NT2/D1 (cell line): Measurements from ENCODE around the gene KCNK4.

Source experiments
- DNase-seq: peaks from one replicate; pipeline ENCODE4 v3.0.0-alpha.2; 2011; ENCODE audit warnings: low read depth, low spot score
- H3K27me3 ChIP-seq: 2 replicates; pipeline ENCODE4 v1.6.0; 2011; ENCODE audit warnings: mild to moderate bottlenecking; ENCODE audit not compliant: insufficient read length, insufficient read depth
- H3K36me3 ChIP-seq: 2 replicates; pipeline ENCODE4 v1.6.1; 2011; ENCODE audit warnings: mild to moderate bottlenecking, low read length, mixed read lengths; ENCODE audit not compliant: insufficient read depth, insufficient read length
- H3K4me1 ChIP-seq: 2 replicates; pipeline ENCODE4 v1.5.1; 2011; ENCODE audit not compliant: insufficient read depth, insufficient read length
- H3K4me3 ChIP-seq: 2 replicates; pipeline ENCODE4 v1.5.1; 2011; ENCODE audit warnings: low read depth; ENCODE audit not compliant: insufficient read length
- H3K9ac ChIP-seq: 2 replicates; pipeline ENCODE4 v1.6.0; 2011; ENCODE audit warnings: low read depth; ENCODE audit not compliant: insufficient read length
- H3K9me3 ChIP-seq: 2 replicates; pipeline ENCODE4 v1.5.1; 2011; ENCODE audit warnings: mild to moderate bottlenecking, low read length; ENCODE audit not compliant: insufficient read depth
- SUZ12 ChIP-seq: IDR thresholded peaks from 2 replicates; pipeline ENCODE4 v1.6.1; 2011; ENCODE audit not compliant: insufficient read length, insufficient read depth; ENCODE audit errors: extremely low read depth
- YY1 ChIP-seq: IDR thresholded peaks from 2 replicates; pipeline ENCODE4 v1.6.1; 2011; ENCODE audit not compliant: insufficient read length, insufficient read depth
- ZNF274 ChIP-seq: IDR thresholded peaks from 2 replicates; pipeline ENCODE4 v1.6.1; 2011; ENCODE audit warnings: mild to moderate bottlenecking, low read depth, low read length

Gene KCNK4

DNA sequence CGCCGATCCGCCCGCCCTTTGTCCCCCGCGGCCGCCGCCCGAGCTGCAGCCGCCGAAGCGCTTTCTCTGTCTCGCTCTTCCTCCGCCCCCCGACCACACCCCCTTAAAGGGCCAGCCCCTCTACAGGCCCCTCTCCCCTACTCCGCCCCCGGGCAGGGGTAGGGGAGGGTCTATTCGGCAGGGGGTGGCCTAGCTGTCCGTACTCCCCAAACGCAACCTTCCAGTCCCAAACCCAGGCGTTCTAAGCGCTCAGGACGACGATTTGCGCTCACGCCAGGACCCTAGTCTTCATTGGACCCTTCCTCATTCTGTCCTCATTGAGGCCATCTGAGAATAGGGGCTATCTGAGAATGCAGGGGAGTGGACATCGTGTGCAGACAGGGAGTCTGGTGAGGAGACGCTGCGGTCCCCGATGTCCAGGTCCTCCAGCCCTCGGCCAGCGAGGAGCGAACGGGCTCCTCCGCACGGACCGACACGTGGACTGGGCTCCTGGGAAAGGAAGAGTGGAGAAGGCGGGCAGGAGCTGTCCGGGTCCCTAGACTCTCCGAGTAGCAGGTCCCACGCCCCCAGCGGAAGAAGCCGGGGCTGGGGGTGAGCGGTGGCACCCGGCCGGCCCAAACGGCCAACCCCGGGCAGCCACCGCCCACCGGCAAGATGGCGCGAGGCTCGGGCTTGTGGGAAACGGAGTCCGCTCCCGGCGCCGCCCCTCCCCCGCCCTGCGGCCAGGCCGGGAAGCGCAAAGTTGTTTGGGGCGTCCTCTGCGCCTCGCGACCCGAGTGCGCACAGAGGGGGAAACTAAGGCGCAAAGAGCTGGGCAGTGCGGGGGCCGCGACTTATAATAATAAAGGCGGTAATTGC lies 44.0 kb upstream of the KCNK4 start, which contains the start of gene PPP1R14B:
Gene PPP1R14B, minus strand, starts transcription at position 73 of the 858 bp plus-strand sequence. CDS start 270 bp downstream, outside the sequence.
- TF ChIP-seq ZNF274: no peak
- TF ChIP-seq YY1: peak; percentile 83
- no peak for TF ChIP-seq SUZ12
- peaks cover 46% of the 10 kb centered on the region for H3K4me1 ChIP-seq
- peak within 1 kb of the TSS; percentile 88 for H3K4me3 ChIP-seq
- peaks cover 34% of the 10 kb centered on the region for H3K36me3 ChIP-seq
- no peaks in the 10 kb centered on the region for H3K9me3 ChIP-seq
- H3K27me3 ChIP-seq: no peaks in the 10 kb centered on the region
- H3K9ac ChIP-seq: peak within 1 kb of the TSS; percentile 96
- no peak for DNase-seq

GRCh38 chr11:64247729-64248531 lies 43.2 kb upstream of the KCNK4 start:
- Histone ChIP-seq H3K36me3 (peaks cover 31% of the 10 kb centered on the region), H3K9me3 (no peaks in the 10 kb centered on the region), H3K9ac (peak overlapping the region; percentile 90), H3K4me1 (peaks cover 47% of the 10 kb centered on the region), H3K4me3 (peak overlapping the region; percentile 81), H3K27me3 (no peaks in the 10 kb centered on the region)
- DNase-seq: no peak
- TF ChIP-seq SUZ12: no peak
- no peak for TF ChIP-seq YY1
- no peak for TF ChIP-seq ZNF274

DNA sequence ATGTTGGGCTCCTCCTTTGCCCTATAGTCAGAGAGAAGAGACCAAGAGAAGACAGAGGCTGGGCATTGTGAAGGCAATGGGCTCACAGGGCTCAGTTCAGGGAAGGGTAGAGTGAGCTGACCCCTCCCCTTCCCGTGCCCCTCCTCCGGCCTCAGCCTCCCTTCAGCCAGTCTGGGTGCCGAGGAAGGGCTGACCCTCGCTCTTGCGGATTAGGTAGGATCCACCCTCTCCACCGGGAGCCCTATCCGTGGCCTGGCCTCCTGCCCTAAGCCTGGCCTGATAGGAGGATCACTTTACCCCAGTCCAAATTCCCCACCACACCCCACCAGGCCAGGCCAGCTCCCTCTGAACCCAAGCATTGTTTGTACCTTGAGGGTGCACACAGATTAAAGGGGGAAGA lies 42.5 kb upstream of the KCNK4 start:
- H3K27me3 ChIP-seq: no peaks in the 10 kb centered on the region
- no peak for DNase-seq
- TF ChIP-seq YY1 (no peak), SUZ12 (no peak), ZNF274 (no peak)
- H3K9me3 ChIP-seq: no peaks in the 10 kb centered on the region
- H3K4me3 ChIP-seq: no peak overlapping the region
- H3K4me1 ChIP-seq: peaks cover 45% of the 10 kb centered on the region
- peak overlapping the region; percentile 90 for H3K9ac ChIP-seq
- H3K36me3 ChIP-seq: peaks cover 31% of the 10 kb centered on the region

GRCh38 chr11:64249038-64249437 lies 42.1 kb upstream of the KCNK4 start:
- H3K9ac ChIP-seq: peak overlapping the region; percentile 90
- peaks cover 30% of the 10 kb centered on the region for H3K36me3 ChIP-seq
- peaks cover 42% of the 10 kb centered on the region for H3K4me1 ChIP-seq
- TF ChIP-seq YY1 (no peak), SUZ12 (no peak), ZNF274 (no peak)
- no peak overlapping the region for H3K4me3 ChIP-seq
- DNase-seq: no peak
- H3K27me3 ChIP-seq: no peaks in the 10 kb centered on the region
- H3K9me3 ChIP-seq: no peaks in the 10 kb centered on the region

DNA sequence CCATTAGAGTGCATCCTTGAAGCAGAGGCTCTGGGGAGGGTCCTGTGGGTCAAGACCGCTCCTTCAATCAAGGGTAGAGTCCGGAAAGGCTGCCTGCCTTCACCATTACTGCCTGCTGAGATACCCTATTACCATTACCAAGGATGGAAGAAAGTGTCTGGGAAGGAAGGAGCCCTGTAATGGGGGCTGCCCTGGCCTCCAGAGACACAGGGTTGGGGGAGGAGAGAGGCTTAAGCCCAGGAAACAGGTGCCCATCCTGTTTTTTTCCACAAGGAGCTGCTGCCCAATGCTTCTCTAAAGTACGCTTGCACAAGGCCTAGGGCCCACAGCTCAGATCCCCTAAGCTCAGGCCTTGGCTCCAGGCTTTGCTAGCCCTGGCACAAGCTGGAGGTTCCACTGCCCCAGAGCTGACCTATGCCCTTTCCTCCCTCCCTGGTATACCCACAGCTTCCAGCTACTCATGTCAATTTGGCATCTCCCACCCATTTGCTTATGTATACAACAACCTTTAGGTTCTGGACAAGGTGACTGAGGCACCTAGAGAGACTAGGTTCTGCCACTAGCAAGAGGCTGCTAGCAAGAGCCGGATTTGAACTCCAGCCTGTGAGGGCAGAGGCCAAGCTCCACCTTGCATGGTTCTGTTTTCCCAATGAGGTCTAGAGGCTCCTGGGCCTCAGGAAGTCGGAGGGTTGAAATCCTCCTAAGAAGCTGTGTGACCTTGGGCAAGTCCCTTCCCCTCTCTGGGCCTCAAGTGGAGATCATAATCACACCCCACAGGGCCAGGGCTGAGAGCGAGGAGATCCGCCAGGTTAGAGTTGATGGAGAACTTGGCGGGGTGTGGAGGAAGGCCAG lies 41.3 kb upstream of the KCNK4 start:
- H3K9ac ChIP-seq: peak overlapping the region; percentile 90
- peak; percentile 92 for DNase-seq
- H3K27me3 ChIP-seq: no peaks in the 10 kb centered on the region
- no peak for TF ChIP-seq ZNF274
- no peak for TF ChIP-seq YY1
- TF ChIP-seq SUZ12: no peak
- no peak overlapping the region for H3K4me3 ChIP-seq
- H3K9me3 ChIP-seq: no peaks in the 10 kb centered on the region
- peaks cover 40% of the 10 kb centered on the region for H3K4me1 ChIP-seq
- H3K36me3 ChIP-seq: peaks cover 31% of the 10 kb centered on the region

GRCh38 chr11:64250415-64251015 lies 40.6 kb upstream of the KCNK4 start:
- peaks cover 38% of the 10 kb centered on the region for H3K4me1 ChIP-seq
- H3K9ac ChIP-seq: peak overlapping the region; percentile 84
- H3K36me3 ChIP-seq: peaks cover 30% of the 10 kb centered on the region
- no peak for DNase-seq
- no peaks in the 10 kb centered on the region for H3K27me3 ChIP-seq
- no peak for TF ChIP-seq SUZ12
- TF ChIP-seq YY1: no peak
- TF ChIP-seq ZNF274: no peak
- H3K4me3 ChIP-seq: peak overlapping the region; percentile 65
- H3K9me3 ChIP-seq: no peaks in the 10 kb centered on the region
